Activated CD4-positive, CD25-positive, alpha-beta regulatory T cell treated with anti-CD3 and anti-CD28 coated beads, Interleukin-2, amount 50 U/mL, for 16 hours (primary cell): ENCODE data around the gene ZNF512B.
"Not testable (repeated sequence)": the region's sequence is repeated elsewhere in the genome, so short reads cannot be mapped to it uniquely, and the experiment has no call there.

ENCODE experiments used
- DNase-seq: peaks from one replicate; pipeline ENCODE4 v3.0.0-alpha.2; 2020; ENCODE audit warnings: low read depth, low spot score

ZNF512B gene

DNA sequence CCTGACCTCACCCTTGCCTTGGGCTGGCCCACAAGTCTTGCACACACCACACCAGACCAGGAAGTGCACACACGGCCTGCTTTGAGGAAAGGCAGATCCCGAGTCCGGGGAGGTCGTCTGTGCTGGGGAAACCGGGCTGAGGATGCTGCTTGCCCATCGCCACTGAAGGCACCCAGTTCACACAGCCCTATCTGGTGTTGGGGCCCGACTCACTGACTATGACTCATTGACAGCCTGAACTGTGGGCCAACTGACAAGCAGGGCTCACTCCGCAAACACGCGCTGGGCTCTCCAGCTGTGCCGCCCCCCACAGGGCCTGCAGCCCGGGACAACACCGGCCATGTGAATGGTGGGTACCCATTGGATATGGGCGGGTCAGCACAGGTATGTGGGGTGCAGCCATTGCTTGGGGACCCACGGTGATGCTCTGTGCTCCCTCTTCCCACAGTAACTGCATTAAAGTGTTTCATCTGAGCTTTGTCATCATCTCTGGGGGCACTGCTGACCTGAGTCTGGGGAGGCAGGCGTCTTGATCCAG, 8.1 kb upstream of the ZNF512B start:
- DNase-seq = no peak

GRCh38 chr20:63976980-63977738, 7.4 kb upstream of the ZNF512B start:
- DNase-seq = no peak

DNA sequence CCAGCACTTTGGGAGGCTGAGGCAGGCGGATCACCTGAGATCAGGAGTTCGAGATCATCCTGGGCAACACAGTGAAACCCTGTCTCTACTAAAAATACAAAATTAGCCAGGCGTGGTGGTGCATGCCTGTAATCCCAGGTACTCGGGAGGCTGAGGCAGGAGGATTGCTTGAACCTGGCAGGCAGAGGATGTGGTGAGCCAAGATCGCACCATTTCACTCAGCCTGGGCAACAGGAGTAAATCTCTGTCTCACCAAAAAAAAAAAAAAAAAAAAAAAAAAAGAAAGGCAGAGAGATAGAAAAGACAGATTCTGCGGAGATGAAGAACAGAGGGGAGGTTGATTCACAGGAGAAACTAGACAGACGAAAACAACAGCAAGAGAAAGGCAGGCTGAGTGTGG, 6.8 kb upstream of the ZNF512B start:
- not testable (repeated sequence) for DNase-seq

- no peak for DNase-seq
Measured at GRCh38 chr20:63974402-63975200, 4.9 kb upstream of the ZNF512B start.

DNA sequence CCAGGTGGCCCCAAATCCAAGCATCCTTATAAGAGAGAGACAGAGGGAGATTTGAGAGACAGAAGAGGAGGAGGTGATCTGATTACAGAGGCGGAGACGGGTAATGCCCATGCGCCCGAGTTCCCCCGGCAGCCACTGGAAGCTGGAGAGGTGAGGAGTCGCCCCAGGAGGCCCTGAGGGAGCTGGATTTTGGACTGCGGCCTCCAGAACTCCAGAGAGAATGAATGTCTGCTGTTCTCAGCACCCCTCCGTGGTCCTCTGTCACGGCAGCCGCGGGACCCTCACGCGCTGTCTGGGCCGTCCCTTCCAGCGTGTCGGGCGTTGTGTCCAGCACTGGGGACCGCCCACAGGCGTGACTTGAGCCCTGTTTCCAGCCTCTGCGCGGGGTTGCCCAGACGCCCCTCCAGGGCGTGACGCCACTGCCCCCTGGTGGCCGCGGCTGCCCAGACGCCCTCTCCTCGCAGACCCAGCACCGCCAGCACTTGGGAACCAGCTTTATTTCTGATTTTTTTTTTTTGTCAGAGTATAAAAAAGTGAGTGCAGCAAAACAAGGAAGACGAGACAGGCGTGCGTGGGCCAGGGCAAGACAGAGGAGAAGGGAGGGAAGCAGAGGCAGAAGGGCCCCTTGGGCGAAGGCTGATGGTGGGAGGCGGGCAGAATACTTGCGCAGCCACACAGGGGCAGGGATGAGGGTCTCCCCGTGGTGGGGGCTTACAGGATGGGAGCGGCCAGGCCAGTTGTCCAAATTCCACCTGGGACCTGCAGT, 4.1 kb upstream of the ZNF512B start:
- no peak for DNase-seq

DNA sequence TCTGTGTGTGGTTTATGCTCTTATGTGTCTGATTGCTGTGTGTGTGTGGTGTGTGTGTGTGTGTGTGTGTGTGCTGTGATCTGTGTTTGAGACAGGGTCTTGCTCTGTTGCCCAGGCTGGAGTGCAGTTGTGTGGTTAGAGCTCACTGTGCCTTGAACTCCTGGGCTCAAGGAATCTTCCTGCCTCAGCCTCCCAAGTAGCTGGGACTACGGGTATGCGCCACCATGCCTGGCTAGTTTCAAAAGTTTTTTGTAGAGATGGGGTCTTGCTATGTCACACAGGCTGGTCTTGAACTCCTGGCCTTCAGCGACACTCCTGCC, 3.4 kb upstream of the ZNF512B start:
- no peak for DNase-seq

DNA sequence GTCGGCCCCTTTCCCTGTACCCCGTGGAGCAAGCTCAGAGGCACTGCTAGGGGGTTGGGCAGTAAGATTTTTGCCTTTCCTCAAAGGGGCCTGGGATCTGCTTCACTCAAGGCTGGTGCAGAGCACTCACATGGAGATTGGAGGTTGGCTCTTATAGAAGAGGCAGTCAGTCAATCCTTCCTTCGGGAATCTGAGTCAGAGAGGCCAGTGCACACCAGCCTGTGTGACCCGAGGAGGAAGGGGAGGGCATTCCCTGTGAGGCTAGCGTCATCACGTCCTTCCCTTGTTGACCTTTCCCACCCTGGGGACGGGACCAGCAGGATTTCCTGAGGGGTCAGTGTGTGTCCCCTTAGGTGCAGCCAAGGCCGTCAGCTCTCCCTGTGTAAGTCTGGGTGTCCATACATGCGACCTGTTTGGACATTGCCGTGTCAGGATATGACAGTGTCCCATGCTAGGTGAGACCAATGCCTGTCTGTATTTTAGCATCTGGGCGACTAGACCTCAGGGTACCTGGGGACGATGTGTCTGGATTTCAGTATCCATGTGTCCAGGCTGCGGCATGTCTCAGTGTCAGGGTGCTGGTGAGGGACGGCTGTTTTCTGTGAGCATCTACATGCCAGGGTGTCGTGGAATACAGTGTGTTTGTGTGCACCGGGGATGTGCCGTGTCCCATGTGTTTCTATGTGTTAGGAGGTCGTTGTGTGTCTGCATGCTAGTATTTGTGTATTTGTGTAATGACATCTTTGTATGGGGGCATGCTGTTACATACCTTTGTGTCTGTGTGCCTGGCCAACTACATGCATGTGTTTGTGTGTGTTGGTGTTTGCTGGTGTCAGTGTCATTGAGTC, 2.8 kb upstream of the ZNF512B start:
- DNase-seq = no peak

DNA sequence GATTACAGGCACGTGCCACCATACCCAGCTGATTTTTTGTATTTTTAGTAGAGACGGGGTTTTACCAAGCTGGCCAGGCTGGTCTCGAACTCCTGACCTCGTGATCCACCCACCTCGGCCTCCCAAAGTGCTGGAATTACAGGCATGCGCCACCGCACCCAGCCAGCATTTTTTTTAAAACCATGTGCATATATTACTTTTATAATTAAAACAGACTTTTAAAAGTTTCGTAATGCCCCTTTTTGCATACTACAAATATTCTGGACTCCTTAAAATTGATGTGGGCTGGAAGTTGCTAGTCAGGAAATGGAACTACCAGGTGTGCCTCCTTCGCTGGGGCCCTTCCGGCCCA, 2.2 kb upstream of the ZNF512B start:
- DNase-seq = not testable (repeated sequence)

DNA sequence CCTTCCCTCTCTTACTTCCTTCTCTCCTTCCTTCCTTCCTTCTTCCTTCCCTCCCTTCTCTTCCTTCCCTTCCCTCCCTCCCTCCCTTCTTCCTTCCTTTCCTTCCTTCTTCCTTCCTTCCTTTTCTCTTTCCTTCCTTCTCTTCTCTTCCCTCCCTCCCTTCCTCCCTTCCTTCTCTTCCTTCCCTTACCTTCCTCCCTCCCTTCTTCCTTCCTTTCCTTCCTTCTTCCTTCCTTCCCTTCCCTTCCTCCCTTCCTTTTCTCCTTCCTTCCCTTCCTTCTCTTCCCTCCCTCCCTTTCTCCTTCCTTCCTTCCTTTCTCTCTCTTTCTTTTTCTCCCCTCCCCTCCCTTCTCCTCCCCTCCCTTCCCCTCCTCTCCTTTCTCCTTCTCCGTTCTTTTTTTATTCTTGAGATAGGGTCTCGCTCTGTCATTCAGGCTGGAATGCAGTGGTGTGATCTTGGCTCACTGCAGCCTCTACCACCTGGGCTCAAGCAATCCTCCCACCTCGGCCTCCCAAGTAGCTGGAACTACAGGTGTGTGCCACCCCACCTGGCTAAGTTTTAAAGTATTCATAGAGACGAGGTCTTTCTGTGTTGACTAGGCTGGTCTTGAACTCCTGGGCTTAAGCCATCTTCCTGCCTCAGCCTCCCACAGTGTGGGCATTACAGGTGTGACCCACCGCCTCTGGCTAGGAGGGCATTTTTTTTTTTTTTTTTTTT, 1.1 kb upstream of the ZNF512B start:
- no peak for DNase-seq

- no peak for DNase-seq
Measured at GRCh38 chr20:63968928-63969760, 586 bp downstream of the ZNF512B start.

DNA sequence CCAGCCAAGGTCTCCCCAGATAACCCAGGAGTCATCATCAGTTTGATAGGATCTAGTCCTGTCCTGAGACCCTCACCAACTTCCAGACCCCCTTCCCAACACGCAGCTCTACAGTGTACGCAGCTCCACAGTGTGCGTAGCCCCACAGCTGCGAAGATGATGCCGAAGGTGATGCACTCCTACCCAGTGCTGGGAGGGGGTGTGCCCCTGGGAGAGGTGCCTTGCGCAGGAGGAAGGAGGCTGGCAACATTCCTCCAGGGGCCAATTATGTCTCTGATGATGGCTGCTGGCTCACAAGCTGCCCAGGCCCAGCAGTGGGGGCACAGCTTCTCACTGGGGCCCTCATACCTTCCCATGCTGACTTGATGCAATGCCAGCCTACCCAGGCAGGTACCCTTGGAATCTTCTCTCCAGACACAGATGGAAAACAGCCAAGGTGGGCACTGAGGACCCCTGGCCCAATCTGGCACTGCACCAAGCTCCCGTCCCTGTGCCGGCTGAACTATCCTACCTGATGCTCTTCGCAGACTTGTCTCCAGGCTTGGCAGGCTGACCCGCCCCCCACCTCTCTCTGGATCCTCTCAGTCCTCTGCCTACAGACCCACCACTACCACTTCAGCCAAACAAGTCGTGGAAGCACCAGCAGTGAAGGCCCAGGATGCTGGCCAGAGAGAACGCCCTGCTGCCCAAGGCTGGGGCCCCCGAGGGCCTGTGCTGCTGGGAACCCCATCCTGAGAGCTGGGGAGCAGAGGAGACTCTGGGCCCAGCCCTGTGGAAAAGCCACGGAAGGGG, 1.4 kb downstream of the ZNF512B start:
- DNase-seq = no peak

- DNase-seq = no peak
Measured at GRCh38 chr20:63967330-63968135, 2.2 kb downstream of the ZNF512B start.

DNA sequence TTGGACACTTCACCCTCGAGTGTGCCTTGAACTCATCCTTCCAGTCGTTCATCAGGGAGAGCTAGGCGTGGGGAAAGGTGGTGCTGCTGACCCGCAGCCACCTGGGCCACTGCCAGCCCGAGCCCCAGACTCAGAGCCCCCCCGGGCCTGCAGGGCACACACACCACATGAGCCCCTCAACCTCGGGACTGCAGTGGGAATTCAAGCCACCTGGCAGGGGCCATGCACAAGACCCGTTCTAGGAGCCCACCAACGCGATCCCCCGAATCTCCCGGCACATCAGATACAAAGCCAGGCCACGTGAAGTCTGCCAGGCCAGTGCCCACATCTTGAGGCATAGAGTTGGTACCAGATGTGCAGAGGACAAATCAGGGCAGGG, 2.8 kb downstream of the ZNF512B start:
- no peak for DNase-seq

DNA sequence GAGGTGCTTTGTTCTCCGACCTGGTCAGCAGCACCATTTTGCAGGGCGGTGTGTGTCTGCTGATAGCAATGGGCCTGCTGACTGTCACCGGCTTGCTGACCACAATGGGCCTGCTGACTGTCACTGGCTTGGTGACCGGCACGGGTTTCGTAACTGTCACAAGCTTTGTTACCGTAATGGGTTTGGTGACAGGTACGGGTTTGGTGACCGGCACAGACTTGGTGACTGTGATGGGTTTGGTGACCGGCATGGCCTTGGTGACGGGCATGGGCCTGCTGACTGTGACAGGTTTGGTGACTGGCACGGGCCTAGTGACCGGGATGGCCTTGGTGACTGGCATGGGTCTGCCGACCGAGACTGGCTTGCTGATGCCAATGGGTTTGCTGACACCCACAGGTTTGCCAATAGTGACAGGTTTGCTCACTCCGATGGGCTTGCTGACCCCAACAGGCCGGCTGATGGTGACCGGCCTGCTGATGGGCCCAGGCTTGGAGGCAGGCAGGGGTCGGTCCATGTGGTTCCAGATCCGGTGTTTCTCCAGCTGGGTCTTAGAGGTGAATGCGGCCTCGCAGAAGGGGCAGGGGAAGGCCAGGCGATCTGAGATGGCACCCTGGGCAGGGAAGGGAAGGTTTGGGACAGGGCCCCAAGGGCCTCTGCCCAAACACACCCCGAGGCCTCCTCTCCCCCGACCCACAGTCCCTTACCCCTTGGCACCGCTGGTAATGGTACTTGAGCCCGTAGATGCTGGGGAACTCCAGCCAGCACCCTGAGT, 3.4 kb downstream of the ZNF512B start:
- DNase-seq = no peak

GRCh38 chr20:63964412-63964811, 5.3 kb downstream of the ZNF512B start:
- DNase-seq = no peak

DNA sequence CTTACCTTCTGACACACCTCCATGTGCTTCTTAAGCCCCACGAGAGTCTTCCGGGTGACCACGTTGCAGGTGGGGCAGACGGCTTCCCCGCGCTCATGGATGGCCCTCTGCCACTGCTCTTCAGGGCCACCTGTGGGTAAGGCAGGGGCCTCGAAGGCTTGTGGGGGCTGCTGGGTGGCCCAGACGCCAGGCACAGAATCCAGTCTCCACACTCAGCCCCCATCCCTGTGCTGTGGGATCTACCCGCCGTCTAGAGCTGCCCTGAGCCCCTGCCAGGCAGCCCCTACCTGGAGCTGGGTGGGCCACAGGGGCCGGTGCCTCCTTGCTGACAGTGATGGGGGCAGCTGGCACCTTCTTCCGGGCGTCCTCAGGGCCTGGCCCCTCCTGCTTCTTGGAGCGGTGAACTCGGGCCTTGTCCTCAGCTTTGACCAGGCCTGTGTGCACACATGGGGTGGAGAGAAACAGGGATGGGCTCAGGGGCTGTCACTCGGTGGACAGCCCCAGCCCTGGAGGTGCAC, 5.9 kb downstream of the ZNF512B start:
- DNase-seq = no peak

DNA sequence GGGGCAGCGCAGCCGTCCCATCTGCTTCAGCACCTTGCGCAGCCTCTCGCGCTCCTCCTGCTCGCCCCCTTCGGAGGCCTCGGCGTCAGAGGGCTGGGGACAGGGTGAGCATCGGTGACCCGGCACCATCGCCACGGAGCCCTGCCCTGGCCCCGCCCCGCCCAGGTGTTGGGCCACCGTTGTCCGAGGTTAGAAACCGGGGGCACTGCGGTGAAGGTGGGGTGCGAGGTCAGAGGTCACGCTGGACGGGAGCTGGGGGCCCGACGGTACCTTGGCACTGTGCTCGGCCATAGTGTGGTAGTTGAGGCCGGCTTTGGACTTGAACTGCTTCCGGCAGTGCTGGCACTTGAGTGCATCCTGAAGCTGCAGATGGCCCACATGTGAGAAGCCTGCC, 6.4 kb downstream of the ZNF512B start:
- DNase-seq = no peak
